Lower leg skin (tissue), 3 donors: ENCODE data around the gene DAAM1.

Experiments used
- POLR2A ChIP-seq, 2 donors: fragments of 450-650 bp; IDR thresholded peaks; one replicate each; pipeline ENCODE4 v1.6.1; 2016 to 2017; ENCODE audit warnings: antibody characterized with exemption in 2 of 2, mild to moderate bottlenecking in 1 of 2, moderate library complexity in 1 of 2
- TF ChIP-seq, protein P1 (sequence below), 3 donors: fragments of 450-650 bp; IDR thresholded peaks; one replicate each; pipeline ENCODE4 v1.5.1; 2016; ENCODE audit warnings: antibody characterized with exemption in 3 of 3, mild to moderate bottlenecking in 3 of 3, moderate library complexity in 2 of 3

DNA sequence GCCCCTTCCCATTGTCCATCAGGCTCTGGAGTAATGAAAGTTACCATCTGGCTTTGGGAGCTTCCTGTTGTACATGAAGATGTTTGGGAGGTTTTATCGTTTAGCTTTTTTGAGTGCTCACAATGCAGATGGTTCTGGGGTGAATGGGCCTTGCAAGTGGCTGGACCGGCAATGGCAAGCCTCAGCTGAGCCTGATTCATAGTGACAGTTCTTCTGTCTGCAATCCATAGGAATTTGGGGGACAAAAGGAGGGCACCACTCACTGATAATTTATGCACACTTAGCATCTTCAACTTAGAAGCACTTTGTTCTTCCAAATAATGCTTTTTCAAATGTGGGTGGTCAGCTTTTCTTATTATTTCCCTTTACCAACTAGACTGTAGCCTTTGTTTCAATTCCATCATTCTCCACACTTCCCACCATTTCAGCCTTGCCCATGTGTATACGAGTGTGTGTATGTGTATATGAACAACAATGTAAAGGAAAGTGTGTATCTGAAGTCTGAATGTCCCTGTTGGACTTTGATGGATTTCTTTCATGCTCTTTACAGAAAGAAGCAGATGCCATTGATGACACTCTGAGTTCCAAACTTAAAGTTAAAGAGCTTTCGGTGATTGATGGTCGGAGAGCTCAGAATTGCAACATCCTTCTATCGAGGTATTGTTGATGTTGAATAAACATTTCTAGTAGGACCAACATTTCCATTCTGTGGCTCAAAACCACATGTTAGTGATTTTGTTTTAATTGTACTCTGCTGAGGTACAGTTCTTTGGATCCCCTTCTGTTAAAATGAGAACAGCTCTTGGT lies 151.3 kb downstream of the DAAM1 start:
- TF ChIP-seq, protein P1, sequence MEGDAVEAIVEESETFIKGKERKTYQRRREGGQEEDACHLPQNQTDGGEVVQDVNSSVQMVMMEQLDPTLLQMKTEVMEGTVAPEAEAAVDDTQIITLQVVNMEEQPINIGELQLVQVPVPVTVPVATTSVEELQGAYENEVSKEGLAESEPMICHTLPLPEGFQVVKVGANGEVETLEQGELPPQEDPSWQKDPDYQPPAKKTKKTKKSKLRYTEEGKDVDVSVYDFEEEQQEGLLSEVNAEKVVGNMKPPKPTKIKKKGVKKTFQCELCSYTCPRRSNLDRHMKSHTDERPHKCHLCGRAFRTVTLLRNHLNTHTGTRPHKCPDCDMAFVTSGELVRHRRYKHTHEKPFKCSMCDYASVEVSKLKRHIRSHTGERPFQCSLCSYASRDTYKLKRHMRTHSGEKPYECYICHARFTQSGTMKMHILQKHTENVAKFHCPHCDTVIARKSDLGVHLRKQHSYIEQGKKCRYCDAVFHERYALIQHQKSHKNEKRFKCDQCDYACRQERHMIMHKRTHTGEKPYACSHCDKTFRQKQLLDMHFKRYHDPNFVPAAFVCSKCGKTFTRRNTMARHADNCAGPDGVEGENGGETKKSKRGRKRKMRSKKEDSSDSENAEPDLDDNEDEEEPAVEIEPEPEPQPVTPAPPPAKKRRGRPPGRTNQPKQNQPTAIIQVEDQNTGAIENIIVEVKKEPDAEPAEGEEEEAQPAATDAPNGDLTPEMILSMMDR (IDR thresholded peaks at IDR 0.05), result no peak
- no peak for TF ChIP-seq POLR2A (IDR thresholded peaks at IDR 0.05)
